HEK293 (cell line): ENCODE results near the gene PI16.
"Not testable (repeated sequence)": the region's sequence is repeated elsewhere in the genome, so short reads cannot be mapped to it uniquely, and the experiment has no call there.

Experiments used
- CTCF ChIA-PET: fragments of 350-600 bp; formaldehyde crosslinking; extraction: SDS; loops from one replicate; lab custom pipeline; 2021; ENCODE audit warnings: antibody characterized with exemption; lab: Yijun Ruan, JAX
- POLR2A ChIA-PET: fragments of 300-600 bp; formaldehyde crosslinking; extraction: SDS; loops from one replicate; lab custom pipeline; 2020; ENCODE audit warnings: antibody characterized with exemption, inconsistent platforms; lab: Yijun Ruan, JAX
- H3K27ac ChIP-seq: fragments of 200-500 bp; sonication (Bioruptor generic); 2 replicates; pipeline ENCODE4 v1.5.1; 2014; ENCODE audit warnings: low read depth, low read length, control low read depth, inconsistent platforms; ENCODE audit errors: extremely low read depth
- H3K36me3 ChIP-seq, 2 experiments: fragments of 200-500 bp in 1 of 2; sonication (Bioruptor generic) in 1 of 2; 1 replicate in 1 of 2; 2 replicates in 1 of 2; pipeline ENCODE4 v1.5.1; 2014 to 2017; ENCODE audit warnings: inconsistent platforms in 2 of 2, low read length in 2 of 2; ENCODE audit not compliant: control insufficient read depth in 2 of 2, insufficient read depth in 1 of 2
- H3K4me1 ChIP-seq: fragments of 200-500 bp; sonication (Bioruptor generic); 2 replicates; pipeline ENCODE4 v1.5.1; 2014; ENCODE audit warnings: mild to moderate bottlenecking, low read length, inconsistent platforms; ENCODE audit not compliant: control insufficient read depth, insufficient read depth
- H3K4me3 ChIP-seq: 2 replicates; pipeline ENCODE4 v1.5.1; 2011; ENCODE audit warnings: low read depth, mild to moderate bottlenecking, control low read depth, low read length, moderate library complexity
- H3K9me3 ChIP-seq: fragments of 200-500 bp; sonication (Bioruptor generic); 2 replicates; pipeline ENCODE4 v1.5.1; 2014; ENCODE audit warnings: low read depth, low read length, inconsistent platforms; ENCODE audit not compliant: control insufficient read depth, insufficient read depth
- SCRT2 ChIP-seq: fragments of 450-650 bp; formaldehyde crosslinking; IDR thresholded peaks from 2 replicates; pipeline ENCODE4 v1.5.1; 2016; ENCODE audit warnings: missing biosample characterization, missing genetic modification characterization
- TRIM28 ChIP-seq: IDR thresholded peaks from 2 replicates; pipeline ENCODE4 v1.6.1; 2011; ENCODE audit warnings: low read length, control low read depth, borderline replicate concordance
- WT1 ChIP-seq: fragments of 450-650 bp; formaldehyde crosslinking; IDR thresholded peaks from 2 replicates; pipeline ENCODE4 v1.5.1; 2016; ENCODE audit warnings: missing biosample characterization, missing genetic modification characterization
- ZFP3 ChIP-seq: fragments of 450-650 bp; formaldehyde crosslinking; IDR thresholded peaks from 2 replicates; pipeline ENCODE4 v1.5.1; 2016; ENCODE audit warnings: low read depth, missing biosample characterization, missing genetic modification characterization
- ZFP37 ChIP-seq: fragments of 450-650 bp; formaldehyde crosslinking; IDR thresholded peaks from 2 replicates; pipeline ENCODE4 v1.5.1; 2016; ENCODE audit warnings: missing biosample characterization, missing genetic modification characterization
- ZNF174 ChIP-seq: fragments of 450-650 bp; formaldehyde crosslinking; IDR thresholded peaks from 2 replicates; pipeline ENCODE4 v1.5.0; 2017; ENCODE audit warnings: missing biosample characterization, mild to moderate bottlenecking, missing genetic modification characterization
- ZNF202 ChIP-seq: fragments of 450-650 bp; formaldehyde crosslinking; IDR thresholded peaks from 2 replicates; pipeline ENCODE4 v1.5.1; 2016; ENCODE audit warnings: missing biosample characterization, missing genetic modification characterization, borderline replicate concordance
- ZNF274 ChIP-seq, 2 experiments: fragments of 200-500 bp in 1 of 2; fragments of 450-650 bp in 1 of 2; sonication (Bioruptor generic) in 1 of 2; formaldehyde crosslinking in 1 of 2; IDR thresholded peaks; 2 replicates each; pipeline versions ENCODE4 v1.5.1 to v1.6.1; 2014 to 2016; ENCODE audit warnings: borderline replicate concordance in 1 of 2, inconsistent platforms in 1 of 2, low read length in 1 of 2, missing biosample characterization in 1 of 2, missing genetic modification characterization in 1 of 2
- ZNF280C ChIP-seq: fragments of 450-650 bp; formaldehyde crosslinking; IDR thresholded peaks from 2 replicates; pipeline ENCODE4 v1.5.1; 2016; ENCODE audit warnings: missing biosample characterization, missing genetic modification characterization
- ZNF37A ChIP-seq: fragments of 450-650 bp; IDR thresholded peaks from 2 replicates; pipeline ENCODE4 v1.5.1; 2018; ENCODE audit warnings: missing biosample characterization, missing genetic modification characterization
- ZNF529 ChIP-seq: fragments of 450-650 bp; formaldehyde crosslinking; IDR thresholded peaks from 2 replicates; pipeline ENCODE4 v1.5.1; 2017; ENCODE audit warnings: missing genetic modification characterization, missing biosample characterization; ENCODE audit not compliant: insufficient replicate concordance
- ZNF626 ChIP-seq: fragments of 450-650 bp; sonication (Bioruptor Pico); formaldehyde crosslinking; IDR thresholded peaks from 2 replicates; pipeline ENCODE4 v1.5.1; 2018; ENCODE audit warnings: missing biosample characterization, missing genetic modification characterization, inconsistent platforms
- ZNF747 ChIP-seq: fragments of 450-650 bp; formaldehyde crosslinking; IDR thresholded peaks from 2 replicates; pipeline ENCODE4 v1.5.1; 2016; ENCODE audit warnings: missing biosample characterization, missing genetic modification characterization
- ZSCAN4 ChIP-seq: fragments of 450-650 bp; formaldehyde crosslinking; IDR thresholded peaks from 2 replicates; pipeline ENCODE4 v1.5.1; 2017; ENCODE audit warnings: missing biosample characterization, missing genetic modification characterization
- TF ChIP-seq, protein P1 (sequence below): fragments of 450-650 bp; formaldehyde crosslinking; IDR thresholded peaks from 2 replicates; pipeline ENCODE4 v1.5.1; 2016; ENCODE audit warnings: missing biosample characterization, missing genetic modification characterization
- TF ChIP-seq, protein P2 (sequence below): fragments of 450-650 bp; formaldehyde crosslinking; IDR thresholded peaks from 2 replicates; pipeline ENCODE4 v1.5.1; 2016; ENCODE audit warnings: missing biosample characterization, missing genetic modification characterization

The PI16 gene

GRCh38 chr6:36942329-36942728 is 12.2 kb upstream of the PI16 start:
- H3K9me3 ChIP-seq, H3K36me3 ChIP-seq, H3K4me1 ChIP-seq, CTCF ChIA-PET, POLR2A ChIA-PET, H3K27ac ChIP-seq, H3K4me3 ChIP-seq: not testable (repeated sequence)
- TF ChIP-seq, protein P1, sequence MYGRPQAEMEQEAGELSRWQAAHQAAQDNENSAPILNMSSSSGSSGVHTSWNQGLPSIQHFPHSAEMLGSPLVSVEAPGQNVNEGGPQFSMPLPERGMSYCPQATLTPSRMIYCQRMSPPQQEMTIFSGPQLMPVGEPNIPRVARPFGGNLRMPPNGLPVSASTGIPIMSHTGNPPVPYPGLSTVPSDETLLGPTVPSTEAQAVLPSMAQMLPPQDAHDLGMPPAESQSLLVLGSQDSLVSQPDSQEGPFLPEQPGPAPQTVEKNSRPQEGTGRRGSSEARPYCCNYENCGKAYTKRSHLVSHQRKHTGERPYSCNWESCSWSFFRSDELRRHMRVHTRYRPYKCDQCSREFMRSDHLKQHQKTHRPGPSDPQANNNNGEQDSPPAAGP (tag by site-specific recombination) = 0 out of 2 replicates have a peak, but pooled peaks have one; percentile 49
- peak; percentile 63 for TF ChIP-seq WT1

DNA sequence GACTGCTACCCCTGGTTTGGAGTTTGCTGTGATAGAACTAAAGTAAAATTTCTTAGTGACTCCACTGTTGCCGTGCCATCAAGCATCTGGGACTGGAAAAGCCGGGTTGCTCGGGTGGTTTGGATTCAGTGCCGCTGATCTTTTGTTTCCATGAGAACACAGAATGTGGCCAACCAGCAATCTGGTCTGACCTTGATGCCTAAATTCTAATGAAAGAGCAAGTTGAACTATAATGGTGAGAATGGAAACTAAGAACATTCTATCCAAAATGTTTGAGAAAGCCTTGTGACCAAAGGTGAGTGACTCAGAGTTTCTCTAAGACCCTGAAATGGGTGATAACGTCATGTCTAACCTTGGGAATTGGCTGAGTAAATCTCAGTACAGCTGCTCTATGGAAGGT is 9.9 kb upstream of the PI16 start:
- ChIA-PET CTCF (no interaction called here), POLR2A (no interaction called here)
- H3K4me1 ChIP-seq = no peaks in the 10 kb centered on the region; the same call in 1 of the 2 replicates
- H3K4me3 ChIP-seq = no peak overlapping the region
- TF ChIP-seq ZNF747 (tag by site-specific recombination) (no peak), SCRT2 (tag by site-specific recombination) (no peak), ZNF202 (no peak), ZNF174 (tag by site-specific recombination) (no peak), ZNF529 (tag by site-specific recombination) (no peak), ZFP37 (tag by site-specific recombination) (no peak), ZNF280C (no peak)
- TF ChIP-seq, protein P2, sequence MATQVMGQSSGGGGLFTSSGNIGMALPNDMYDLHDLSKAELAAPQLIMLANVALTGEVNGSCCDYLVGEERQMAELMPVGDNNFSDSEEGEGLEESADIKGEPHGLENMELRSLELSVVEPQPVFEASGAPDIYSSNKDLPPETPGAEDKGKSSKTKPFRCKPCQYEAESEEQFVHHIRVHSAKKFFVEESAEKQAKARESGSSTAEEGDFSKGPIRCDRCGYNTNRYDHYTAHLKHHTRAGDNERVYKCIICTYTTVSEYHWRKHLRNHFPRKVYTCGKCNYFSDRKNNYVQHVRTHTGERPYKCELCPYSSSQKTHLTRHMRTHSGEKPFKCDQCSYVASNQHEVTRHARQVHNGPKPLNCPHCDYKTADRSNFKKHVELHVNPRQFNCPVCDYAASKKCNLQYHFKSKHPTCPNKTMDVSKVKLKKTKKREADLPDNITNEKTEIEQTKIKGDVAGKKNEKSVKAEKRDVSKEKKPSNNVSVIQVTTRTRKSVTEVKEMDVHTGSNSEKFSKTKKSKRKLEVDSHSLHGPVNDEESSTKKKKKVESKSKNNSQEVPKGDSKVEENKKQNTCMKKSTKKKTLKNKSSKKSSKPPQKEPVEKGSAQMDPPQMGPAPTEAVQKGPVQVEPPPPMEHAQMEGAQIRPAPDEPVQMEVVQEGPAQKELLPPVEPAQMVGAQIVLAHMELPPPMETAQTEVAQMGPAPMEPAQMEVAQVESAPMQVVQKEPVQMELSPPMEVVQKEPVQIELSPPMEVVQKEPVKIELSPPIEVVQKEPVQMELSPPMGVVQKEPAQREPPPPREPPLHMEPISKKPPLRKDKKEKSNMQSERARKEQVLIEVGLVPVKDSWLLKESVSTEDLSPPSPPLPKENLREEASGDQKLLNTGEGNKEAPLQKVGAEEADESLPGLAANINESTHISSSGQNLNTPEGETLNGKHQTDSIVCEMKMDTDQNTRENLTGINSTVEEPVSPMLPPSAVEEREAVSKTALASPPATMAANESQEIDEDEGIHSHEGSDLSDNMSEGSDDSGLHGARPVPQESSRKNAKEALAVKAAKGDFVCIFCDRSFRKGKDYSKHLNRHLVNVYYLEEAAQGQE (tag by site-specific recombination) = no peak
- no peaks in the 10 kb centered on the region for H3K9me3 ChIP-seq
- no peak overlapping the region for H3K27ac ChIP-seq
- no peaks in the 10 kb centered on the region for H3K36me3 ChIP-seq

GRCh38 chr6:36945301-36945700 is 9.2 kb upstream of the PI16 start:
- TF ChIP-seq TRIM28 (no peak), ZFP3 (tag by site-specific recombination) (no peak), ZNF626 (no peak), ZNF274 (IDR thresholded peaks at IDR 0.05; ENCODE audit: low read length) (no peak), ZNF274 (tag by site-specific recombination; IDR thresholded peaks at IDR 0.05; ENCODE audit: borderline replicate concordance) (no peak), ZSCAN4 (tag by site-specific recombination) (no peak), ZNF37A (tag by site-specific recombination) (no peak)

More at GRCh38 chr6:36945301-36945700, 9.2 kb upstream of the PI16 start:
- Histone ChIP-seq H3K9me3 (no peaks in the 10 kb centered on the region), H3K4me3 (no peak overlapping the region), H3K4me1 (no peaks in the 10 kb centered on the region; the same call in 1 of the 2 replicates), H3K27ac (no peak overlapping the region), H3K36me3 (no peaks in the 10 kb centered on the region)
- POLR2A ChIA-PET = no interaction called here
- CTCF ChIA-PET = no interaction called here
